AG04449 (cell line): ENCODE results near the gene C6orf132.

Experiments used
- CTCF ChIA-PET: fragments of 350-600 bp; formaldehyde crosslinking; extraction: SDS; loops from one replicate; lab custom pipeline; 2021; ENCODE audit warnings: antibody characterized with exemption; lab: Yijun Ruan, JAX
- POLR2A ChIA-PET: fragments of 400-600, 350-600 bp; formaldehyde crosslinking; extraction: SDS; loops from one replicate; lab custom pipeline; 2020; ENCODE audit warnings: antibody characterized with exemption, inconsistent platforms; lab: Yijun Ruan, JAX
- DNase-seq: peaks from one replicate; pipeline ENCODE4 v3.0.0-alpha.2; 2010; ENCODE audit warnings: low read depth, low spot score
- H3K4me3 ChIP-seq: 2 replicates; pipeline ENCODE4 v1.5.1; 2011; ENCODE audit warnings: low read depth, mild to moderate bottlenecking, control low read depth, low read length
- CTCF ChIP-seq: IDR thresholded peaks from one replicate; pipeline ENCODE4 v1.5.1; 2011; ENCODE audit warnings: mild to moderate bottlenecking, moderate library complexity, low read length, control low read depth, inconsistent platforms; ENCODE audit not compliant: insufficient read depth; ENCODE audit errors: missing control alignments

Gene C6orf132

DNA sequence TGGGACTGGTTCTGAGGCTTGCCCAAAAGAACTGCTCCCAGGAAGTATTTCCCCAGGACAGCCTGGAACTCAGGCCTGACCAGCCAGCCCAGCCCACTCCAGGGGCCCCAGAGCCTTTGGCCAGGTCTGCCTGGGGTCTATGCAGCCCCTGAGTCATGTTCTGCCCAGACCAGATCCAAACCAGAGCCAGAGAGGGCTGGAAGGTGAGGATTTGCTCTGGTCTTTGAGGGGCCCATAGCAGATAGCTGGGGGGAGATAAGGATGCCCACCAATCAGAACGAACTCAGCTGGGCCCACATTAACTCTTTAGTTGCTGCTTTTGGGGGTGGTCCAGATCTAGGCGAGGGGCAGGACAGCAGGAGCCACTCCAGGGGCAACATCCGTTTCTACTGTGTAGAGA, 16.8 kb downstream of the C6orf132 start:
- H3K4me3 ChIP-seq: no peak overlapping the region
- CTCF ChIA-PET: no interaction called here
- DNase-seq: no peak
- no peak for TF ChIP-seq CTCF
- POLR2A ChIA-PET: no interaction called here

DNA sequence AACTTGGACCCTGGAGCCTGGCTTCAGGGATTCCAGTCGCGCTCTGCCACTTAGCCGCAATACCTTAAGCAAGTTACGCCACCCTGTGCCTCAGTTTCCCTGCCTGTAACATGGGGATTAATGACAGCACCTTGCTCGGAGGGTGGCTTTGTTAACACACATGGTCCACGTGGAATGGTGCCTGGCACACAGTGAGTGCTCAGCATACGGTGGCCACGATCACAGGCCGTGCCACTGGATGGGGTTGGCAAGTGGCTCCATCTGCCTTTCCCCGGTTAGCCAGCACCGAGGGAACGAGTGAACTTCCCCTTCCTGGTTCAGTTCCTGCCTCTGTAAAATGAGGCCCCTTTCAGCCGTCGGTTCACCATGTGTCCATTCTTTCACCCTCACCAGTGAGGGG, 17.2 kb downstream of the C6orf132 start:
- ChIA-PET POLR2A (no interaction called here), CTCF (no interaction called here)
- no peak for DNase-seq

GRCh38 chr6:42124223-42124836, 18.1 kb downstream of the C6orf132 start:
- CTCF ChIA-PET: interaction anchor here (1.0 to 1.8 kb wide), 2 partner anchors 13 to 43 kb away, joined by 4 to 5 read pairs; no protein-coding TSS in a partner anchor
- TF ChIP-seq CTCF: no peak

More for the DNA sequence above, 17.2 kb downstream of the C6orf132 start:
- TF ChIP-seq CTCF: no peak
- H3K4me3 ChIP-seq: no peak overlapping the region

DNA sequence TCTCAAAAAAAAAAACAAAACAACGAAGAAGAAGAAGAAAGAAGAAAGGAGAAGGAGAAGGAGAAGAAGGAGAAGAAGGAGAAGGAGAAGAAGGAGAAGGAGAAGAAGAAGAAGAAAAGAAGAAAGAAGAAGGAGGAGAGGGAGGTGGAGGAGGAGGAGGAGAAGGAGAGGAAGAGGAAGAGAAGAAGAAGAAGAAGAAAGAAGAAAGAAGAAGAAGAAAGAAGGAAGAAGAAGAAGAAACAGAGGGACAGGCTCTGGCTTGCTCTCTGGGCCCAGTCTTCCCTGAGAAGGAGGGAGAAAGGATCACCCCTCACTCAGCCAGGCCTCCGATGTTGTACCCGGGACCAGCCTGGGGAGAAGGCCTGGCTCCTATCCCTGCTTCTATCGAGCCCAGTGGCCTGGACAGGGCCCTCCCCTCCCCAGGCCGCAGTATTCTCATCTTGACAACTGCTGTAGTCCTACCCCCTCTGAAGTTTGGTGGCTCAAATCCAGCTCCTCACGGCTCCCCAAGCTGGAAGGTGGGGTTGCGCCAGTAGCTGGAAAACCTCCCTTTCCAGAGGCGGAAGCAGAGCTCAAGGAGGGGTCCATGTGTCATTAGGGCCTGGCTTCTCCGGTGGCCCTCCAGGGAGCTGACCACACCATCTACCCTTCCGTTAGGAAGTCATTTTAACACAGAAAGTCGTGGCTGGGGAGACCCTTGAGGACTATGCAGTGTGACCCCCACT, 18.9 kb downstream of the C6orf132 start:
- POLR2A ChIA-PET: interaction anchor here (0.9 kb wide), 1 partner anchor 14 kb away, joined by 3 read pairs; no protein-coding TSS in a partner anchor

More at GRCh38 chr6:42124223-42124836, 18.1 kb downstream of the C6orf132 start:
- no peak overlapping the region for H3K4me3 ChIP-seq
- no peak for DNase-seq
- POLR2A ChIA-PET: interaction anchor here (0.9 kb wide), 1 partner anchor 13 kb away, joined by 3 read pairs; no protein-coding TSS in a partner anchor

DNA sequence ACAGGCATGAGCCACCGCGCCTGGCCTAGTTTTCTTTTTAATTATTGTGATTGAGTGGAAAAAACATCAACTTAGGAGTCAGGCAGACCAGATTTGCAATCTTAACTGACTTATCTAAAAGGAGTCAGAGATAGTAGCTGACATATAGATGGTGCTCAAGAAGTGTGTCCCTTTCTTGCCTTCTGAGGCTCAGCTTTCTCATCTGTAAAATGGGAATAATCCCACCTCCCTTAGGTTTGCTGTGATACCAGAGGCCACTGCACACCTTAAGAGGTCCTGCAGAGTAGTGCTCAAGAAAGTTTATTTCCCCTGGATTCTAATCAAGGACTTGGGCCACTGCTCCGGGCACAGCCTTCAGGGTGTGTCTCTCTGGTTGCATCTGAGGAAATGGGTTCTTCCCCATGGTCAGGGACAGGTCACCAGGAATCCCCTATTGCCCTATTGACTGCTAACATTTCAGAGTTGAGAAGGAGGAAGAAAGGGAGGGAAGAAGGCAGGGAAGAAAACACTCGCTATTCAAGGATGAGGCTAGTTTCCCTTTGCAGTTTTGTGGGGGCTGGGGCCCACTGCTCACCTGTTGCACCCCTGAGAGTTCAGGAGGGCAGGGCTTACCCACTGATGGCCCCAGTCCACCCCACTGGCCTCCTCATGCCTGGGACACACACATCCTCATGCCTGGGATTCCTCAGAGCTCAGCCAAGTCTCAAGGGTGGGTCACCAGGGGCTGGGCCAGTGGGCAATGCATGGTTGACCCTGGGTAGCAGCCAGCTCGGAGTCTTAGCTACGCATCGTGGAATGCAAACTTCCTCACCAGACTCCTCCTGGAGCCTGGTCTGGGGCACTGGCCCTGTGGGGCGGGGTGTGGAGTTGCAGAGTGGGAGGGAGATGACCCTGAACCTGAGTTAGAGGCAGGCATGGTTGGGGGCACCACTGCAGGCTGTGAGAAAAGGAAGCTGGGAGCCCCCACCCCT, 21.2 kb downstream of the C6orf132 start:
- CTCF ChIA-PET: interaction anchor here (1.1 to 2.2 kb wide), 7 partner anchors 16 to 93 kb away, joined by 3 to 15 read pairs (median 5); no protein-coding TSS in a partner anchor
- POLR2A ChIA-PET: interaction anchor here (1.1 kb wide), 1 partner anchor 16 kb away, joined by 3 read pairs; no protein-coding TSS in a partner anchor
- H3K4me3 ChIP-seq: no peak overlapping the region
- no peak for DNase-seq
- no peak for TF ChIP-seq CTCF

More for the DNA sequence above, 18.9 kb downstream of the C6orf132 start:
- no peak overlapping the region for H3K4me3 ChIP-seq
- DNase-seq: no peak
- TF ChIP-seq CTCF: no peak
- CTCF ChIA-PET: interaction anchor here (1.0 to 1.8 kb wide), 2 partner anchors 13 to 44 kb away, joined by 4 to 5 read pairs; no protein-coding TSS in a partner anchor
